22Rv1 (cell line): Measurements from ENCODE around the gene SLC43A2.

ENCODE experiments used
- ZFX ChIP-seq: fragments of 450-650 bp; IDR thresholded peaks from 2 replicates; pipeline ENCODE4 v1.6.1; 2017; ENCODE audit warnings: antibody characterized with exemption, borderline replicate concordance
- TF ChIP-seq, protein P1 (sequence below): fragments of 450-650 bp; IDR thresholded peaks from 2 replicates; pipeline ENCODE4 v1.5.1; 2017; ENCODE audit warnings: mild to moderate bottlenecking

DNA sequence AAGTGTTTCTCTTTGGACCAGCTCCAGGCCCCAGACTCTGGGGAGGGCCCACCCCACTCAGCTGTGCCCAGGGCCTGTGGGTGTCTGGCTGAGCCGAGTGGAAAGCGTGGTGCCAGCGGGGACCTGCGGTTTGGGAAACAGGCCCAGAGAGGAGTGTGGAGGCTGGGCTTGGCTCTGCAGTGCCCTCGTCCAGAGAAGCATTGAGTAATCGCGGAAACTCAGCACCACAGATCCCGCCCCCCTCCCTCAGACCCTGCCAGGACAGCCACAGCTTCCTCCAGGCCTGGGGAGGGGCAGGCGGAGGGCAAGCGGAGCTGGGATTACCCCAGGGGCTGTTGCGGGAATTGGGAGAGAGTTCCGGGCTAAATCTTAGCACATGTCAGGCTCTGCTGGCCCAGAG is 51.5 kb downstream of the SLC43A2 start:
- TF ChIP-seq, protein P1, sequence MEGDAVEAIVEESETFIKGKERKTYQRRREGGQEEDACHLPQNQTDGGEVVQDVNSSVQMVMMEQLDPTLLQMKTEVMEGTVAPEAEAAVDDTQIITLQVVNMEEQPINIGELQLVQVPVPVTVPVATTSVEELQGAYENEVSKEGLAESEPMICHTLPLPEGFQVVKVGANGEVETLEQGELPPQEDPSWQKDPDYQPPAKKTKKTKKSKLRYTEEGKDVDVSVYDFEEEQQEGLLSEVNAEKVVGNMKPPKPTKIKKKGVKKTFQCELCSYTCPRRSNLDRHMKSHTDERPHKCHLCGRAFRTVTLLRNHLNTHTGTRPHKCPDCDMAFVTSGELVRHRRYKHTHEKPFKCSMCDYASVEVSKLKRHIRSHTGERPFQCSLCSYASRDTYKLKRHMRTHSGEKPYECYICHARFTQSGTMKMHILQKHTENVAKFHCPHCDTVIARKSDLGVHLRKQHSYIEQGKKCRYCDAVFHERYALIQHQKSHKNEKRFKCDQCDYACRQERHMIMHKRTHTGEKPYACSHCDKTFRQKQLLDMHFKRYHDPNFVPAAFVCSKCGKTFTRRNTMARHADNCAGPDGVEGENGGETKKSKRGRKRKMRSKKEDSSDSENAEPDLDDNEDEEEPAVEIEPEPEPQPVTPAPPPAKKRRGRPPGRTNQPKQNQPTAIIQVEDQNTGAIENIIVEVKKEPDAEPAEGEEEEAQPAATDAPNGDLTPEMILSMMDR: no peak
- TF ChIP-seq ZFX: no peak
